ENCODE measurements around the gene FKBP11. TPM values are rescaled to one million over a fixed set of nuclear protein-coding genes. Genes with fewer than 3 reads are reported as not detected.

FKBP11 gene
- total and polyA plus RNA-seq, 2 of the 13 experiments (the other 11 are each of a cell fraction or from before 2014, with no cell fraction given) = 15.5 to 19.4 TPM

DNA sequence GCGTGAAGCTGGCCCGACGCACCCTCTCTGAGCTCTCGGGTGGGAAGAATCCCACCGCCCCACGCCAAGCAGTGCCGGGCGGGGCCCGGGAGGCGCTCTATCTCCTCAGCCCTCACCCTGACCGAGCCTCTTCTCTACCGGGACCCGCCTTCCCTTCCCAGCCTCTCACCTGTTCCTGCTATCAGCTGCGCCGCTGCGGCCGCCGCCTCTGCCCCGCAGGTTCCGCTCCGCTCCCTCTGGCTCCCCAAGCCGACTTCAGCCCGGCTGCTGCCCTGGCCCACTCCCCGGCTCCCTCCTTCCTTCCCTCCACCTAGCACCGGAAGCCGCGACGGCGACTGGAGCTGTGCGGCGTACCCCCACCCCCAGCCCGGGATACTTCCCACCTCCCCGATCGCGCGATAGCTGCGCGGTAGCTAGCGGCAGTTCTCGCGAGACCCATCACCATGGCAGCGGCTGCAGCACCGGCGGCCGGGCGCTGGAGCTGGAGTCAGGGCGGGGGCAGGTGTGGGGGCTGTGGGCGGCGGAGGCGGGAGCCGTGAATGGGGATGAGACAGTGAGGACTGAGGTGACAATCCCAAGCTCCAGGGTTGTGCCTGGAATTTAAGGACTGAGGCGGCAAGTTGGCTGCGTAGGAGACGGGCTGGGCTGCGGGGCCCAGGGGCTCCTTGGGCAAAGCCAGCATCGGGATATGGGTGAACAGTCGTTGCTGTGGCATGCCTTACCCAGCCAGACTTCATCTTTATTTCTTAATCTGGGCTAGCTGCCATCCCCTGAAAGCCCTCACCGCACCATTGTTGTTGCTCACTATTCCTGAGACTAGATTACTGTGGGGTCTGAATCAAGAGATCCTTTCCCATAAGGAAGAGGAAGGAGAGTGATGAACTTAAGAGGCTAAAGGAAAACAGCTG, 32.1 kb upstream of the FKBP11 start, which contains the start of gene ARF3 (continued):
- TF ChIP-seq RNF2 (conservative IDR thresholded peaks at IDR 0.05; ENCODE audit: low read depth) = no peak
- TF ChIP-seq HMGA1 (CRISPR knock-in tag; conservative IDR thresholded peaks at IDR 0.05) = no peak
- TF ChIP-seq MYC (CRISPR knock-in tag; IDR thresholded peaks at IDR 0.05; ENCODE audit: borderline replicate concordance) = peak; percentile 22; the same call in 1 of the 2 replicates
- TF ChIP-seq, protein P1, sequence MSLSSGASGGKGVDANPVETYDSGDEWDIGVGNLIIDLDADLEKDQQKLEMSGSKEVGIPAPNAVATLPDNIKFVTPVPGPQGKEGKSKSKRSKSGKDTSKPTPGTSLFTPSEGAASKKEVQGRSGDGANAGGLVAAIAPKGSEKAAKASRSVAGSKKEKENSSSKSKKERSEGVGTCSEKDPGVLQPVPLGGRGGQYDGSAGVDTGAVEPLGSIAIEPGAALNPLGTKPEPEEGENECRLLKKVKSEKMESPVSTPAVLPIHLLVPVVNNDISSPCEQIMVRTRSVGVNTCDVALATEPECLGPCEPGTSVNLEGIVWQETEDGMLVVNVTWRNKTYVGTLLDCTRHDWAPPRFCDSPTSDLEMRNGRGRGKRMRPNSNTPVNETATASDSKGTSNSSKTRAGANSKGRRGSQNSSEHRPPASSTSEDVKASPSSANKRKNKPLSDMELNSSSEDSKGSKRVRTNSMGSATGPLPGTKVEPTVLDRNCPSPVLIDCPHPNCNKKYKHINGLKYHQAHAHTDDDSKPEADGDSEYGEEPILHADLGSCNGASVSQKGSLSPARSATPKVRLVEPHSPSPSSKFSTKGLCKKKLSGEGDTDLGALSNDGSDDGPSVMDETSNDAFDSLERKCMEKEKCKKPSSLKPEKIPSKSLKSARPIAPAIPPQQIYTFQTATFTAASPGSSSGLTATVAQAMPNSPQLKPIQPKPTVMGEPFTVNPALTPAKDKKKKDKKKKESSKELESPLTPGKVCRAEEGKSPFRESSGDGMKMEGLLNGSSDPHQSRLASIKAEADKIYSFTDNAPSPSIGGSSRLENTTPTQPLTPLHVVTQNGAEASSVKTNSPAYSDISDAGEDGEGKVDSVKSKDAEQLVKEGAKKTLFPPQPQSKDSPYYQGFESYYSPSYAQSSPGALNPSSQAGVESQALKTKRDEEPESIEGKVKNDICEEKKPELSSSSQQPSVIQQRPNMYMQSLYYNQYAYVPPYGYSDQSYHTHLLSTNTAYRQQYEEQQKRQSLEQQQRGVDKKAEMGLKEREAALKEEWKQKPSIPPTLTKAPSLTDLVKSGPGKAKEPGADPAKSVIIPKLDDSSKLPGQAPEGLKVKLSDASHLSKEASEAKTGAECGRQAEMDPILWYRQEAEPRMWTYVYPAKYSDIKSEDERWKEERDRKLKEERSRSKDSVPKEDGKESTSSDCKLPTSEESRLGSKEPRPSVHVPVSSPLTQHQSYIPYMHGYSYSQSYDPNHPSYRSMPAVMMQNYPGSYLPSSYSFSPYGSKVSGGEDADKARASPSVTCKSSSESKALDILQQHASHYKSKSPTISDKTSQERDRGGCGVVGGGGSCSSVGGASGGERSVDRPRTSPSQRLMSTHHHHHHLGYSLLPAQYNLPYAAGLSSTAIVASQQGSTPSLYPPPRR (CRISPR knock-in tag; IDR thresholded peaks at IDR 0.05; ENCODE audit: borderline replicate concordance) = peak; percentile 58; the same call in 1 of the 2 replicates
- TF ChIP-seq LBX2 (CRISPR knock-in tag; IDR thresholded peaks at IDR 0.05; ENCODE audit: borderline replicate concordance) = no peak
- 0 out of 2 replicates have a peak, but pooled peaks have one; percentile 41 for TF ChIP-seq SRY (CRISPR knock-in tag; IDR thresholded peaks at IDR 0.05)
- peak; percentile 78 for TF ChIP-seq MEF2D (CRISPR knock-in tag; IDR thresholded peaks at IDR 0.05)
- TF ChIP-seq ZNF550 (CRISPR knock-in tag; IDR thresholded peaks at IDR 0.05; ENCODE audit: borderline replicate concordance) = peak; percentile 91; the same call in 1 of the 2 replicates
- TF ChIP-seq KDM5A (IDR thresholded peaks at IDR 0.05; ENCODE audit: borderline replicate concordance, low read length) = peak; percentile 83
- TF ChIP-seq MTF2 (CRISPR knock-in tag; IDR thresholded peaks at IDR 0.05; ENCODE audit: borderline replicate concordance) = no peak
- peak; percentile 49; the same call in 1 of the 2 replicates for TF ChIP-seq AKAP8 (CRISPR knock-in tag; IDR thresholded peaks at IDR 0.05)
- TF ChIP-seq SOX5 (CRISPR knock-in tag; IDR thresholded peaks at IDR 0.05; ENCODE audit: borderline replicate concordance) = peak; percentile 21; the same call in 1 of the 2 replicates
- TF ChIP-seq PRMT3 (CRISPR knock-in tag; IDR thresholded peaks at IDR 0.05; ENCODE audit: borderline replicate concordance, low read depth) = no peak
- TF ChIP-seq THAP11 (CRISPR knock-in tag; IDR thresholded peaks at IDR 0.05) = peak; percentile 82
- TF ChIP-seq ZNF761 (CRISPR knock-in tag; conservative IDR thresholded peaks at IDR 0.05) = peak; percentile 64; the same call in 1 of the 2 replicates
- 0 out of 2 replicates have a peak, but pooled peaks have one; percentile 55 for TF ChIP-seq HOXA9 (CRISPR knock-in tag; IDR thresholded peaks at IDR 0.05; ENCODE audit: borderline replicate concordance)
- 0 out of 2 replicates have a peak, but pooled peaks have one; percentile 57 for TF ChIP-seq SMAD9 (CRISPR knock-in tag; IDR thresholded peaks at IDR 0.05)
- TF ChIP-seq, protein P2, sequence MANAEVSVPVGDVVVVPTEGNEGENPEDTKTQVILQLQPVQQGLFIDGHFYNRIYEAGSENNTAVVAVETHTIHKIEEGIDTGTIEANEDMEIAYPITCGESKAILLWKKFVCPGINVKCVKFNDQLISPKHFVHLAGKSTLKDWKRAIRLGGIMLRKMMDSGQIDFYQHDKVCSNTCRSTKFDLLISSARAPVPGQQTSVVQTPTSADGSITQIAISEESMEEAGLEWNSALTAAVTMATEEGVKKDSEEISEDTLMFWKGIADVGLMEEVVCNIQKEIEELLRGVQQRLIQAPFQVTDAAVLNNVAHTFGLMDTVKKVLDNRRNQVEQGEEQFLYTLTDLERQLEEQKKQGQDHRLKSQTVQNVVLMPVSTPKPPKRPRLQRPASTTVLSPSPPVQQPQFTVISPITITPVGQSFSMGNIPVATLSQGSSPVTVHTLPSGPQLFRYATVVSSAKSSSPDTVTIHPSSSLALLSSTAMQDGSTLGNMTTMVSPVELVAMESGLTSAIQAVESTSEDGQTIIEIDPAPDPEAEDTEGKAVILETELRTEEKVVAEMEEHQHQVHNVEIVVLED (CRISPR knock-in tag; IDR thresholded peaks at IDR 0.05; ENCODE audit: borderline replicate concordance) = peak; percentile 69
- TF ChIP-seq ZNF589 (CRISPR knock-in tag; conservative IDR thresholded peaks at IDR 0.05) = peak; percentile 40; the same call in 1 of the 2 replicates
- TF ChIP-seq NR2C2 (CRISPR knock-in tag; IDR thresholded peaks at IDR 0.05; ENCODE audit: borderline replicate concordance) = peak; percentile 31; the same call in 1 of the 2 replicates
- TF ChIP-seq ESRRA (CRISPR knock-in tag; IDR thresholded peaks at IDR 0.05; ENCODE audit: low read depth) = 0 out of 2 replicates have a peak, but pooled peaks have one; percentile 19
- TF ChIP-seq PCBP1 (IDR thresholded peaks at IDR 0.05; ENCODE audit: borderline replicate concordance, low read depth, low read length) = 0 out of 2 replicates have a peak, but pooled peaks have one; percentile 39
